Measurements from ENCODE around the gene ERC2. TPM values are rescaled to one million over a fixed set of nuclear protein-coding genes. Genes with fewer than 3 reads are reported as not detected.

The ERC2 gene
- total RNA-seq, 2 experiments from 2014 or later: not detected

- CTCF ChIA-PET (ENCODE audit: unreplicated experiment): interaction anchor here (0.5 kb wide), 1 partner anchor 103 kb away, joined by 3 read pairs; no protein-coding TSS in a partner anchor
- no TSS peak for BruUV-seq (replicated peaks)
- TF ChIP-seq EZH2phosphoT487 (IDR thresholded peaks at IDR 0.05; ENCODE audit: borderline replicate concordance, low read depth, low read length) (no peak), CTCF (conservative IDR thresholded peaks at IDR 0.05; ENCODE audit: low read length) (no peak)
- no peaks in the 10 kb centered on the region for H4K20me1 ChIP-seq (ENCODE audit: insufficient read depth, low read length)
- H2AFZ ChIP-seq (ENCODE audit: low read length): peak overlapping the region; percentile 10; the same call in 1 of the 2 replicates
- H3K9me3 ChIP-seq (ENCODE audit: low read length): no peaks in the 10 kb centered on the region
- H3K27ac ChIP-seq (ENCODE audit: low read depth, low read length, poor library complexity, severe bottlenecking): no peak overlapping the region
- no peaks in the 10 kb centered on the region for H3K79me2 ChIP-seq (ENCODE audit: insufficient read depth, low read depth, low read length)
- no peak overlapping the region for H3K4me2 ChIP-seq (ENCODE audit: low read length)
- no peak for DNase-seq (ENCODE audit: low spot score)
- peaks cover 32% of the 10 kb centered on the region for H3K4me1 ChIP-seq (ENCODE audit: insufficient read depth, low read length, poor library complexity, severe bottlenecking)
- H3K9me2 ChIP-seq (ENCODE audit: insufficient read depth, low read length): no peaks in the 10 kb centered on the region
- intact Hi-C loops (cut with micrococcal nuclease; ENCODE audit: unreplicated experiment): no loop called here
- H3K36me3 ChIP-seq (ENCODE audit: insufficient read depth, low read length): no peaks in the 10 kb centered on the region
- no peak overlapping the region for H3K4me3 ChIP-seq (ENCODE audit: low read depth, low read length, poor library complexity, severe bottlenecking)
- POLR2A ChIA-PET: interaction anchor here (0.8 to 1.4 kb wide), 3 partner anchors 10 to 69 kb away, joined by 3 to 4 read pairs (median 3); partner anchors contain the start of gene WNT5A
These were observed 912.2 kb downstream of the ERC2 start for GRCh38 chr3:55555873-55556618.

GRCh38 chr3:55554634-55555425, 913.4 kb downstream of the ERC2 start:
- no peaks in the 10 kb centered on the region for H3K9me2 ChIP-seq (ENCODE audit: insufficient read depth, low read length)
- ChIA-PET CTCF (ENCODE audit: unreplicated experiment) (no interaction called here), POLR2A (interaction anchor here (0.5 to 0.7 kb wide), 2 partner anchors 33 to 68 kb away, joined by 3 to 11 read pairs; no protein-coding TSS in a partner anchor)
- H3K4me3 ChIP-seq (ENCODE audit: low read depth, low read length, poor library complexity, severe bottlenecking): no peak overlapping the region
- no peaks in the 10 kb centered on the region for H3K36me3 ChIP-seq (ENCODE audit: insufficient read depth, low read length)
- TF ChIP-seq CTCF (conservative IDR thresholded peaks at IDR 0.05; ENCODE audit: low read length): no peak
- no peak for TF ChIP-seq EZH2phosphoT487 (IDR thresholded peaks at IDR 0.05; ENCODE audit: borderline replicate concordance, low read depth, low read length)
- H3K79me2 ChIP-seq (ENCODE audit: insufficient read depth, low read depth, low read length): no peaks in the 10 kb centered on the region
- peak overlapping the region; percentile 46 for H3K4me2 ChIP-seq (ENCODE audit: low read length)
- intact Hi-C loops (cut with micrococcal nuclease; ENCODE audit: unreplicated experiment): no loop called here
- DNase-seq (ENCODE audit: low spot score): peak; percentile 85
- BruUV-seq (replicated peaks): no TSS peak
- peak overlapping the region; percentile 86 for H2AFZ ChIP-seq (ENCODE audit: low read length)
- H3K27ac ChIP-seq (ENCODE audit: low read depth, low read length, poor library complexity, severe bottlenecking): peak overlapping the region; percentile 41
- peaks cover 32% of the 10 kb centered on the region for H3K4me1 ChIP-seq (ENCODE audit: insufficient read depth, low read length, poor library complexity, severe bottlenecking)
- no peaks in the 10 kb centered on the region for H3K9me3 ChIP-seq (ENCODE audit: low read length)
- H4K20me1 ChIP-seq (ENCODE audit: insufficient read depth, low read length): no peaks in the 10 kb centered on the region

Data from OCI-LY7 (cell line).